Stimulated activated CD4-positive, alpha-beta T cell treated with anti-CD3 and anti-CD28 coated beads, TNF-alpha, amount 100 ng/mL, for 1 hour (primary cell): ENCODE data around the gene CDC42BPA.
"Not testable (repeated sequence)": the region's sequence is repeated elsewhere in the genome, so short reads cannot be mapped to it uniquely, and the experiment has no call there.

Source experiments
- DNase-seq, 3 donors: peaks; one replicate each; pipeline ENCODE4 v3.0.0-alpha.2; 2020; ENCODE audit warnings: low read depth in 3 of 3, low spot score in 1 of 3

The CDC42BPA gene

GRCh38 chr1:227261501-227261900 is 56.8 kb downstream of the CDC42BPA start:
- DNase-seq: no peak

DNA sequence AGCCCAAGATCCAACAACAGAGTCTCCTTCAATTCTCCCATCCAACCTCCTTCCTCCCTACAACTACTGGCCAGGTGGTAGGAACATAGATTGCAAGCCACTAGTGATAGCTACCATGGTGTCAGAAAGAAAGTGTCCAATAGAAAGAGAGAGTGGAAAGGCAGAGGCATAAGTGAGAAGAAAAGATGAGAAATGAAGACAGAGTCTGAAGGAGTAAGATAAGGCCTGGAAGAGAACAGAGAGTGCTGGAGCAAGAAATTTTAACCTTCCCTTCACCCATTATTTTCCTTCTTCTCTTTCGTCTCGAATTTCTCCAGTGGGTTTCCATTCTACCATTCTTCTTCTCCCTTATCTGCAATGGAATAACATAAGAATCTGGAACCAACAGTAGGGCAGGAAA is 57.9 kb downstream of the CDC42BPA start:
- no peak for DNase-seq

GRCh38 chr1:227257964-227258363 is 60.3 kb downstream of the CDC42BPA start:
- no peak for DNase-seq

DNA sequence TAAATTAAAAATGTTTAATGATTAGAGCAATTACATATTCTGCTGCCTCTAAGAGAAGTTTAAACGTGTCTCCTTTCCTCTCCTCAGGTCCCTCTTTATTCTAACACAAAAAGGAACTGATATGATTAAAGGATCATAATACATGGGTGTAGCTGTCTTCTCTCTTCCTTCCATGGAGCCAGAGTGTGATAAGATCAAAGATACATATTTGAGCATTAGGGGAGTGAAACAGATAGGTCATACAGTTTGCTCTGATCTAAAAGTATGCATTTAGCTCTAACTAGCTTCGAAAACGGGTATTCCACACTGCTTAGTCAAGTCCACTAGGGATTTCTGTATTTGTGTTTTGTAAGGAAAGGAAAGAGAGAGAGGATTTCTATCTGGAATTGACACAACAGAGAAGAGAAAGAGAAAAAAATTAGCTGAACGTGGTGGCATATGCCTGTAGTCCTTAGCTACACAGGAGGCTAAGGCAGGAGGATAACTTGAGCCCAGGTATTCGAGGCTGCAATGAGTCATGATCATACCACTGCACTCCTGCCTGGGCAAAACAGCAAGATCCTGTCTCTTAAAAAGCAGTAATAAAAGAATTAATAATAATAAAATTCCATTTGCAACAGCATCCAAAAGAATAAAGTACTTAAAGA is 63.1 kb downstream of the CDC42BPA start:
- no peak for DNase-seq

DNA sequence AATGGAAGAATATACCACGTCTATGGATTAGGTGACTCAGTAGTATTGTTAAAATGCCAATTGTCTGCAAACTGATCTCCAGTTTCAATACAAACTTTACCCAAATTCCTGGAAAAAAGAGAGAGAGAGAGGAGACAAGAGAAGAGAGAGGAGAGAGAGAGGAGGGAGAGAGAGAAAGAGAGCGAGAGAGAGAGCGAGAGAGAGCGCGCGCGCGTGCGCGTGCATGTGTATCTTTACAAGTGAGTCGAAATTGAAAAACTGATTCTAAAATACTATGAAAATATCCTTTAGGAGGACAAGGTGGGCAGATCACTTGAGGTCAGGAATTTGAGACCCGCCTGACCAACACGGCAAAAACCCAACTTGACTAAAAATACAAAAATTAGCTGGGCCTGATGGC is 65.2 kb downstream of the CDC42BPA start:
- no peak for DNase-seq

- DNase-seq: no peak
Measured at GRCh38 chr1:227245613-227246320, 72.5 kb downstream of the CDC42BPA start.

DNA sequence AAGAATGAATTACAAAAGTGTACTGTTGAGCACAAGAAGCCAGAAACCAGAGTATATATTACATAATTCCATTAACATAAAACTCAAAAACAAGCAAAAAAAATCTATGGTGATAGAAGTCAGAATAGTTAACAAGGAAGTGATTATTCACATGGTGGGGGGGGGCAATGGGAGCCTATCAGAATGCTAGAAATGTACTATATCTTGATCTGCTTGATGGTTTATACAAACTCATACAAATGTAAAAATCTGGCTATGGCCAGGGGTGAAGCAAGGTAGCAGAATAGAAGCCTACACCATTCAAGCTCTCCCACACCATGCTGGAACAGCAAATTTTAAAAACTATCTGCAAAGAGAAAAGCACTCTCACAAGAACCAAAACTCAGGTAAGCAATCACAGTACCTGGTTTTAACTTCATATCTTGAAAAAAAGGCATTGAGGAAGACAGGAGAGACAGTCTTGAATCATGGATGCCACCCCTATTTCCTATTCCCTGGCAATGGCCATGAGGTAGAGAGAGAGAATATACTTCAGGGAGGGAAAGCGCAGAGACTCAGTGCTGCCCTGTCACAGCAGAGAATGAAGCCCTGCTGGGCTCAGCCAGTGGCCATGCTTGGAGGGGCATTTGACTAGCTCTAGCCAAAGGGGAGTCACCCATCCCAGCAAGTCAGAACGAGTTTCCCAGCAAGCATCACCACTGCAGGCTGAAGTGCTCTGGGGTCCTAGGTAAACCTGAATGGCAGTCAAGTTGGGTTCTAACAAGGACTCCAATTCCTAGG is 73.8 kb downstream of the CDC42BPA start:
- DNase-seq: no peak

DNA sequence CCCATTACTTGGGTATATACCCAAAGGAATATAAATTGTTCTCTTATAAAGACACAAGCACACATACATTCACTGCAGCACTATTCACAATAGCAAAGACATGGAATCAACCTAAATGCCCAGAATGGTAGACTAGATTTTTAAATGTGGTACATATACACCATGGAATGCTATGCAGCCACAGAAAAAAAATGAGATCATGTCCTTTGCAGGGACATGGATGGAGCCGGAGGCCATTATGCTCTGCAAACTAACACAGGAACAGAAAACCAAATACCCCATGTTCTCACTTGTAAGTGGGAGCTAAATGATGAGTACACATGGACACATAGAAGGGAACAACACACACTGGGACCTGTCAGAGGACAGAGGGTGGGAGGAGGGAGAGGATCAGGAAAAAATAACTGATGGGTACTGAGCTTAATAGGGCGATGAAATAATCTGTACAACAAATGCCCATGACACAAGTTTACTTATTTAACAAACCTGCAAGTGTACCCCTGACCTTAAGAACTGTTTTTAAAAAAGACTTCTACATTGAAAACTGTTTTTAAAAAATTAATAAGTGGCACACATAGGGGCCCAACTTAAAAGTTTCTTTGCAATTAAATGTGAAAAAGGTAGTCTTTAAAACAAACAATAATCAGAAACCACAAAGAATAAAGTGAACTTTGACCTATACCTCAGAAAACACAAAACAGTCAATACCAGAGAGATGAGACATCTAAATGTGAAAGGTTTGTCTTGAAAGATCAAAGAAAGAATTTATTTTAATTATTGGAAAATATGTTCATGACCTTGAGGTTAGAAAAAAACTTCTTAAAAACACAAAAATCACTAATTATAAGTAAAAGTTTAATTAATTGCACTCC is 75.2 kb downstream of the CDC42BPA start:
- no peak for DNase-seq

- no peak for DNase-seq
Measured at GRCh38 chr1:227240983-227241382, 77.3 kb downstream of the CDC42BPA start.

GRCh38 chr1:227234998-227235405 is 83.3 kb downstream of the CDC42BPA start:
- no peak for DNase-seq

- not testable (repeated sequence) for DNase-seq
Measured at GRCh38 chr1:227231128-227231527, 87.2 kb downstream of the CDC42BPA start.

- no peak for DNase-seq
Measured at GRCh38 chr1:227228201-227228600, 90.1 kb downstream of the CDC42BPA start.

GRCh38 chr1:227227761-227228160 is 90.5 kb downstream of the CDC42BPA start:
- no peak for DNase-seq

DNA sequence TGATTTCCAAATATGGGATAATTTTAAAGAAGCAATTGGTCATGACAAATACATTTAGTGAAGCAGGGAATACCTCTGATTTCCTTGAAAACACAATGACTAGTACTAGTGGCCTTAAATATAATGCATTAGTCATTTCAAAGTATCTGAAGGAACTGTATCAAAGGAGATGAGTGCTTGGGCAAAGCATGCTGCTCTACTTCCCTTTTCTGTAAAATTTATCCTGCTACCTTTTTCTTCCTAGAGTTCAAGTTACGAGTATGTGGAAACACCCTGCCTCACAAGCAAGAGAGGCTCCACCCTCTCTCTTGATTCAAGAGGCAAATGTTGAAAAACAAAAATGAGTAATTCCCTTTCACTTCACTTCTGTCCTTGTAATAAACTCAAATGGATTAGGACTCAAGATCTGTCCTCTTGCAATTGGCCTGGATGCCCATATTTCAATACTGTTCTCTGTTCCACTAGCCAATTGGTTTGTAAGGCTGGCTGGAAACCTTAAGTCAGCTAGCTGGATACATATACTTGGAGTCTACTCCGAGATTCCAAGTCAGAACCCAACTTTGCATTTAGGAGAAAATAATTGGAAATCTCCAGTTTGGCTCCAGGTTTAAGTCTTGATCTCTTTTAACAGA is 92.5 kb downstream of the CDC42BPA start:
- DNase-seq: no peak

GRCh38 chr1:227223171-227223806 is 95.0 kb downstream of the CDC42BPA start:
- no peak for DNase-seq

GRCh38 chr1:227219715-227220292 is 98.5 kb downstream of the CDC42BPA start:
- DNase-seq: no peak

GRCh38 chr1:227218870-227219573 is 99.3 kb downstream of the CDC42BPA start:
- no peak for DNase-seq

DNA sequence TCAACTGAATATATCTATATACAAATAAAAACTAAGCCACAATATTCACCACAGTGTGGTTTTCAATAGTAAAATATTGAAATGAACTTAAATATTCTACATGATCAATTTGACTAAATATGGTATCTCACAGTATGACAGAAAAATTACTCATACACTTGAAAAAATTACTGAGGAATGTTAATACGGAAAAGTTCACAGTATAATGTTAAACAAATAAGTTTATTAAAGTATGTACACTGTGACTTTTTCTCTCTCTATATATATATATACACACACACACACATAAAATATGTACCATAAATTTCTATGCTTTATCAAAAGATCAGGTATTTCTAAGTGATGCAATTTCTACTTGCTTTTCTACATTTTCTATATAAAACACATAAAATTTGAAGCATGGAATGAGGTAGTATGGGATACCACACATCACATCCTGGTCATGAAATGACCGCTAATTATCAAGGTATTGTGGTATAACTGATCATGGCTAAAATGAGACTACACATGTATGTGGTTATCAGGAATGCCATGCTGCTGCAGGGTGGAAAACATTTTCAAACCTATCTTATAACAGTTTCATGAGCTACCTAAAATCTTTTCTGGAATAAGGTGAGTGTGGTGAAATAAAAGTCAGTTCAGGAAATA is 102.3 kb downstream of the CDC42BPA start:
- no peak for DNase-seq

- no peak for DNase-seq
Measured at GRCh38 chr1:227214207-227214606, 104.1 kb downstream of the CDC42BPA start.
